Measurements from ENCODE around the gene CCDC144A.
"Not testable (repeated sequence)": the region's sequence is repeated elsewhere in the genome, so short reads cannot be mapped to it uniquely, and the experiment has no call there.

DNA sequence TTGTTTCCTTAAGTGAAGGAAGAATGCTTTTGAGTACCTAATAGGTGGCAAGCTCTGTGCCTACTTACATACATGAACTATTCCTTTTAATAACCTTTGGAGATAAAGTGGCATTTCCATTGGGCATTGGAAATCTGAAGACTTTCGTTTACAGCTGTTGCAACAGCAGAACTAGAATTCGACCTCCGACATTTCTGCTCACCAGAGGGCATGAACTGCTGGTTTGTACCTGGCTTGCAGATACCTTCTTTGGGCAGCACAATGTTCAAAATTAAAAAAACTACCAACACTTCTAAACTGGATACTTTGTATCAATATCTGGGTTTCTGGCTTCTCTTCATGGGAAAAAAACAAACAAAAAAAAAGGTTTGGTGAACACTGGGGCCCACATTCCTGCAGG lies 99.6 kb downstream of the CCDC144A start:
- not testable (repeated sequence) for TF ChIP-seq CTCF, POLR2A (IDR thresholded peaks at IDR 0.05)
